GM18526 (cell line): ENCODE measurements around the gene PLCB1.

Experiments used
- POLR2A ChIP-seq: IDR thresholded peaks from 3 replicates; pipeline ENCODE4 v1.6.1; 2011; ENCODE audit not compliant: insufficient read length; ENCODE audit errors: extremely low read depth

The PLCB1 gene

GRCh38 chr20:8305449-8305978 is 173.4 kb downstream of the PLCB1 start:
- TF ChIP-seq POLR2A: no peak

DNA sequence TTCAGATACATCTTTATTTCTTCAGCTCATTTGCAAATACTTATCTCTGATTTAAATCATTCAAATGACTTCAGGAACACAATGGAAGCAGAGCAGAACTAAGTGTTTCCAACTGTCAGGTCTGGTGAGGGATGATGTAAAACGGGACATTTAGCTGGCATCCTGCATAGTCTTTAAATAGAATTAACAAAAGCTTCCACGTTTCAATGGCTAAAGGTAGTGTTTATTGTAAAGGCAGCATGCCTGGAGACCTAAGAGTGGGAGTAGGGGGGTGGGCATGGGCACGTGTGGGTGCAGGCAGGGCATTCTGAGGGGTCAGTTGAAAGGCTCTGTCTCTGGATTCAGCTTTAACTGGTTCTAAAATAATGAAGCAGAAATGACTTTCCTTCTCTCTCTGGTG is 174.9 kb downstream of the PLCB1 start:
- TF ChIP-seq POLR2A: no peak

DNA sequence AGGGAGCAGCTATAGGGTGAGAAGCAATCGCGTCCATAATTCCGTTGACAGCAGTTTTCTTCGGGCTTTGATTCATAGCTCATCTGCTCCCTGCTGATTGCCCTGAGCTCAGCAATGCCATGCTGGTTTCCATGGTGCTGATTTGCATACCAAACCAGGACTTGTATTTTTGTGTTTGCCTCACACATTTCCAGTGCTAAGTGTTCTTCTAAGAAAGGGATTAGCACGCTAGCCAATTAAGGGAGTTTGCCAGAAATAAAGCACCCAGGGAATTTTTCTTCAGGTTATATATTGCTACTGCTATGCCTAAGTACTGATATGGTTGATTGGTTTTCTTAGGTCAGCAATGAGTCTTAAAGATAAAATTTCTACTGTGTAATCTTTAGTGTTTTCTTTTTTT is 177.6 kb downstream of the PLCB1 start:
- TF ChIP-seq POLR2A: no peak

GRCh38 chr20:8310618-8311017 is 178.6 kb downstream of the PLCB1 start:
- no peak for TF ChIP-seq POLR2A

DNA sequence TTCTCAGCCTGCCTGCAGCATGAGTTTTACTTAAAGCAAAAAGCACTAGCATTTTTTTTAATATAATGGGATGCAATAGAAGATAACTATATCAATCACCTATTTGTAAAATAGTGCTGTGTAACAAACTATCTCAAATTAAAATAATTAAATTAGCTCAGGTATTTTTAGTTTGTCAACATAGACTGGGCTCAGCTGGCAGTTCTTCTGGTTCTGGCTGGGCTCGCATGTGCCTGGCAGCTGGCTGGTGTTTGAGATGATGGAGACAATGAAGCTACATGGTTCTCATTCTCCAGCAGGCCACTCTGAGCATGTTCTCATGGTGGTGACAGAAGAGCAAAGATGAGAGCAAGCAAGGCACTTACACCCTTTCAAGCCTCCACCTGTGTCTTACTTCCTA is 181.0 kb downstream of the PLCB1 start:
- no peak for TF ChIP-seq POLR2A

- TF ChIP-seq POLR2A: no peak
These were observed 183.8 kb downstream of the PLCB1 start for GRCh38 chr20:8315639-8316573.

- TF ChIP-seq POLR2A: no peak
These were observed 185.4 kb downstream of the PLCB1 start for GRCh38 chr20:8317448-8317847.

GRCh38 chr20:8318965-8319625 is 187.0 kb downstream of the PLCB1 start:
- no peak for TF ChIP-seq POLR2A

DNA sequence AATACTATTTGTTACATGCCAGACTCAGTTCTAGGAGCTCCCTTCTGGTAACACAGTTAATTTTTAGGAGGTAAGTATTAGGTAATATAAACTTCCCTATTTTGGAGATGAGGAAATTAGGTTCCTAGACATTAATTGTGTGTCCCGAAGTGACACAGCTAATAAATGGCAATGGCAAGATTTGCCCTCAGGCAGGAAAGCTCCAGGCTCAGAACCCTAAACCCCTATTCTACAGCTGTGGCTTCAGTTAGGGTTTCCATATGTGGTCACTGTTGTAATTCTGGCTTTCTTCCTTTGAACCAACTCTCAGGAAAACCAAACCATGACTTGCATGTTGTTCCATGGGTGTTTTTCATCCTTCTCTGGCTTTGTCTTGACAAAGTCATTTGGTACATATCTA is 188.2 kb downstream of the PLCB1 start:
- no peak for TF ChIP-seq POLR2A

GRCh38 chr20:8321001-8321400 is 188.9 kb downstream of the PLCB1 start:
- no peak for TF ChIP-seq POLR2A

DNA sequence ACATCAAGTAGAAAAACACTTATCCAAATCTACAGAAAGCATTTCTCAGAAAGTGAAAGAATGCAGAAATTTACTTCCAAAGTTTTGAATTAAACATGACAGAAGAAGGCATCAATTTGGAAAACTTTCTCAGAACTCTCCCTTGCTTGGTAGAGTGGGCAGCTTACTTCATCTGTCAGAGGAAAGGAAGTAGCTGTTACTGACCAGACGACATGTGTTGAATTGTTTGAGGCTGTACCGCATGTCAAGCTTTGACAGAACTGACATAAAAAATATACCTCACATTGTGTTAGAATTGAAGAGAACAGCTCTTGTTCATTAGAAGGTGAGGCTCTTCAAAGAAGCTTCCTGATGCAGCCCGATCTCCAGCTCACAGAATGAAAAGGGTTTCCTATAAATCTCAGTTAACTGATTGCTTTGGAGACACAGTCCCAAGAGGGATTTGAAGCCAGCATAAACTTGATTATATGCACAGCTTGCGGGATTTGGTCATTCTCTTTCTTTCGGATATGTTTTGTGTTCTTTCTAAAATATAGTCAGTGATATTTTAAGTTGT is 190.7 kb downstream of the PLCB1 start:
- no peak for TF ChIP-seq POLR2A

DNA sequence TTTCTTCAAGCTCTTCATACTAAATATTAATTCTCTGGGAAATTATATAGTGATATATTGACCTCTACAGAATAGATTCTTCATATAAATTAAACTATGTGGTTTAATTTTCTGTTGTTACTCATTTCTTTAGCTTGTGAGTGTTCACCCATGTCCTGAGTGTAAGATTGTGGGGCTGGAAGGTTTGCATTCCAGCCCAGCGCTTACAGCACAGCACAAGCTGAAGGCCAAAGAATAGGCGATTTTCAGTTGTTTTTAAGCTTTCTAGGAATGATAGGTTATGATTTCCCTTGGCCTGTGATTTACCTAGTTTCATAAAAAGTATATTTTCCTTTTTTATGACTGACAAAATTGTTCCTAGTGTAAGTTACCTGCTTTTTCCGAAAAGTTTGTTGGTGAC is 194.1 kb downstream of the PLCB1 start:
- TF ChIP-seq POLR2A: no peak

GRCh38 chr20:8326899-8327298 is 194.8 kb downstream of the PLCB1 start:
- TF ChIP-seq POLR2A: no peak

GRCh38 chr20:8328189-8328588 is 196.1 kb downstream of the PLCB1 start:
- no peak for TF ChIP-seq POLR2A

DNA sequence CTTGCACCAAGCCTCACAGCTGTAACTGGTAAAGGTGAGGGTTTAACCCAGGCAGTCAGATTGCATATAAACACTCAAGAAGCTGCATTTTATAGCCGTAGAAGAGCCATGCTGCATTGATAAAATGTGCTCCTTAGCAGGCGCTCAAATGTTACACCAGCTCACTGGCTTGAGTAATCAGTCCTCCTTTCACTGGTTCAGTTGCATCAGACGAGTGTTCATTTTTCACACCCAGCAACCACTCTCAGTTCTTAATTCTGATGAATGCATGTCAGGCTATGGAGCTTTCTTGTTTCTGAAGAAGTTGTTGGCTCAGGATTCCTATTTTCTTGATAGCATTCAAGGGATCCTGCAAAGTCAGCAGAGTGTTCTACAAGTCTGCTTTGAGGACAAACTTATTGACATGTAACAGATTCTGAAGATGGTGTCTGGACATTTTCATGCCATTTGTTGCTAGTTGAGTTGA is 198.3 kb downstream of the PLCB1 start:
- TF ChIP-seq POLR2A: no peak
